NCI-H1694 (cell line): ENCODE measurements around the gene TRMT112.

Experiments
- DNase-seq: peaks from one replicate; lab custom pipeline; 2025; lab: John Stamatoyannopoulos, UW

The TRMT112 gene

DNA sequence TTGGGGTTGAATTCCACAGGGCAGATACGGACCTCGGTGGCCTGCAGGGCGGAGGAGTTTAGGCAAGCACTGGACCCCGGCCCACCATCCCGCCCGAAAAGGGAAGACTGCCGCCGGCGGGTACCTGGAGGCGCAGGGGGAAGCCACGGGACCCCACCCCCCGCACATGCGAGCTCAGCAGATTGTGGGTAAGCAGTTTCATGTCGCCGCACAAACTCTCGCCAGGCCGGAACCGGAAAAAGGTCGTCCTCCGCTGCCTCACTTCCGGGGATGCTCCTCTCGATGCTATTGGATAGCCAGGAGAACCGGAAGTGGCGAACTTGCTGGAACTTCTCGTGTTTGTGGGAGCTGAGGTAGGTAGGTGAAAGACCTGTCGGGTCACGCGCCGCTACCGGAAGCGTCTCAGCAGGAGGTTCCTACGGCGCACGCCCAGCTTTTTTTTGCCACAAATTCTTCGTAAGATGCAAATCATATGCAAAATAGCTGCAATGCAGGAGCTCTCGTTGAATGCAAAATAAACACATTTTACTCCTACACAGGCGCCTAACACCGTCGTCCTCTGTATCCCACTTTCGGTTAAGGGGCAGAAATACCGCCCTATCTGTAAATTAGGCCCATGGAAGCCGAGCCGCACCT lies at the start of gene TRMT112:
Gene TRMT112, minus strand, starts transcription at position 235 of the 636 bp plus-strand sequence. Its CDS starts 33 bp downstream, at position 202.
- DNase-seq, result peak; percentile 95

DNA sequence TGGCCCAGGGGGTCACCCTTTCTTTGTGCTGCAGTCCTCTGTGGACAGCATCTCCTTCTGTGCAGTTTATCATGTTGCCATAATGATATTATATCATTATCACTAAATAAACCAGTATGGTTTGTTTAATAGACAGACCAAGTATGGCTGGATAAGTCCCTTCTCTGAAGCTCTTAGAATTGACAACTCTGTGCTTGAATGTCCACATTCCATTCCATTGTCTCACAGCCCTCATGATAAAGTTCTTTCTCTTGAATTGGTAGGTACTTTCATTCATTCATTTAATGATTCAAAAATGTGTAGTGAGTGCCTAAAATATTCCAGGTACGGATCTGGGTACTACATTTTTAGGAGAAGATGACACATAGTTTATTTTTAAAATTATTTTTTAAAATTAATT lies 49.4 kb upstream of the TRMT112 start:
- no peak for DNase-seq

DNA sequence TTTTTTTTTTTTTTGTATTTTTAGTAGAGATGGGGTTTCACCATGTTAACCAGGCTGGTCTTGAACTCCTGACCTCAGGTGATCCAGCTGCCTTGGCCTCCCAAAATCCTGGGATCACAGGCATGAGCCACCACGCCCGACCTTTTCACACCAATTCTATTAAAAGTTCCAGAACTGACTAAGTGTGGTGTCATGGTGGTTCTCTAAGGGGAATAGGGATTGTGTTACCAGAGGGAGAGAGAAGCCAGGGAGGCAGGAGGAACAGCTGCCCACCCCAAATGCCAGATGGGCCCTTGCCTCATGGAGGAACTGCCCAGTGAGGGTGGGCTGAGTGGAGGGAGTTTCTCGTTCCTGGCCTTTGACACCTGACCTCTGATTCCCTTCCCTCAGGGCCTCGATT lies 47.6 kb upstream of the TRMT112 start:
- no peak for DNase-seq

DNA sequence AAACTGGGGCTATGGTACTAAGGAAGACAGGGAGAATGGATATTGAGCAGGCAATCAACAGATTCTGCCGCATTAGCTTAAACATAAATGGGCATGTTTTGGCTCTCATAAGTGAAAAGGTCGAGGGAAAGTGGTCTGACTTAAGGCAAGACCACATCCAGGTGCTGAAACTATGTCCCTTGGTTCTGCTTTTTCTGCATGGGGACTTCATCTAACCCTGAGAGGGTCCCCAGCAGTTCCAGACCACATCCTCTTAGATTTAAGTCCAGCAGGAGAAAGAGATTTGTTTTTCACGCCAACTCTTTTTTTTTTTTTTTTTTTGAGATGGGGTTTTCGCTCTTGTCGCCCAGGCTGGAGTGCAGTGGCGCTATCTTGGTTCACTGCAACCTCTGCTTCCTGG lies 47.1 kb upstream of the TRMT112 start:
- DNase-seq, result no peak

GRCh38 chr11:64362339-64362738 lies 45.0 kb upstream of the TRMT112 start:
- DNase-seq, result no peak

DNA sequence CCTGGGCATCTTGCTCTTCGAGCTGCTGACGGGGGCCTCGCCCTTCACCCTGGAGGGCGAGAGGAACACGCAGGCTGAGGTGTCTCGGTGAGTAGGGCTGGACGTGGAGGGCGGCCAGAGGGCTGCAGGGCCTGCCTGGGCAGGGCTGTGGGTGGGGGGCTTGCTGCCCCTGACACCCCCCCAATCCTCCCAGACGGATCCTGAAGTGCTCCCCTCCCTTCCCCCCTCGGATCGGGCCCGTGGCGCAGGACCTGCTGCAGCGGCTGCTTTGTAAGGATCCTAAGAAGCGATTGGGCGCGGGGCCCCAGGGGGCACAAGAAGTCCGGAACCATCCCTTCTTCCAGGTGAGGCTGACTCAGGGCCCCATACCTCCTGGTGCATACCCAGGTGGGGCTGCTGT lies 44.3 kb upstream of the TRMT112 start:
- no peak for DNase-seq

DNA sequence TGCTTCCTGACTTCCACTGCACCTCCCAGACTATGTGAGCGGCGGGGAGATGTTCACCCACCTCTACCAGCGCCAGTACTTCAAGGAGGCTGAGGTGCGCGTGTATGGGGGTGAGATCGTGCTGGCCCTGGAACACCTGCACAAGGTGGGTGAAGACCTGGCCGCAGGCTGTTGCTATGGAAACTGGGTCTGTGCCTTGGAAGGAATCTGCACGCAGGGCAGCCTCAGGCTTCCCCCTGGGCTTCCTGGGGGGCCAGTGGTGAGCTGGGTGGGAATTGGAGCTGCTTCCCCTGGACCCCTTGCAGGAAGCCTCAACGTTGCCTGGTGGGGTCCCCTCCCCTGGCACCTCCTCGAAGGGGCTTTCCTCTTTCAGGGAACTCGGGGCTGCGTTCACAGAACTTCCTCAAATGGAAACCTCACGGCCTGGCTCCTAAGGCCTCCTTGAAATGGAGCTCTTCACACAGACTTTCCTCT lies 43.1 kb upstream of the TRMT112 start:
- DNase-seq, result no peak

DNA sequence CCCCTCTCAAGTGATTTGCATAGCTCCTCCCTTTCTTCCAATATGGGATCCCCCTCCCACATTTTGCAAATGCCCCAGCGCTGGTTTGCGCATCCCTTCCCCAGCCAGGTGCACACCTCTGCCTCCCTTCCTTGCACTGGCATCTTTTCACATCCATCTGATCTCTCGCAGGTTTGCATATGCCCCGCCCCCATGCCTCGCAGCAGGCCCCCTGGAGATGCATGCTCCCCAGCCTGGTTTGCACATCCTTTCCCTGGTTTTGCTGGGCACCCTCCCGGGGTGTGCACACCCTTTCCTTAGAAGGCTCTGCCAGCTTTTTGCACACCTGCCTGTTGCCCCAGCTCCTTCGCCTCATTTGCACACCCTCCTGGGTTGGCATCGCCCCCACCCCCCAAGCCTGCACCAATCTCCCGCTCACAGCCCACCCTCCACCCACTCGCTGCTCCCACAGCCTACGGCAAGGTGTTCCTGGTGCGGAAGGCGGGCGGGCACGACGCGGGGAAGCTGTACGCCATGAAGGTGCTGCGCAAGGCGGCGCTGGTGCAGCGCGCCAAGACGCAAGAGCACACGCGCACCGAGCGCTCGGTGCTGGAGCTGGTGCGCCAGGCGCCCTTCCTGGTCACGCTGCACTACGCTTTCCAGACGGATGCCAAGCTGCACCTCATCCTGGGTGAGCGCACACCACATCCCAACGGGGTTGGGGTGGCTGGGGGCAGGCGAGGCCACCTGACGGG lies 42.5 kb upstream of the TRMT112 start:
- DNase-seq, result no peak

DNA sequence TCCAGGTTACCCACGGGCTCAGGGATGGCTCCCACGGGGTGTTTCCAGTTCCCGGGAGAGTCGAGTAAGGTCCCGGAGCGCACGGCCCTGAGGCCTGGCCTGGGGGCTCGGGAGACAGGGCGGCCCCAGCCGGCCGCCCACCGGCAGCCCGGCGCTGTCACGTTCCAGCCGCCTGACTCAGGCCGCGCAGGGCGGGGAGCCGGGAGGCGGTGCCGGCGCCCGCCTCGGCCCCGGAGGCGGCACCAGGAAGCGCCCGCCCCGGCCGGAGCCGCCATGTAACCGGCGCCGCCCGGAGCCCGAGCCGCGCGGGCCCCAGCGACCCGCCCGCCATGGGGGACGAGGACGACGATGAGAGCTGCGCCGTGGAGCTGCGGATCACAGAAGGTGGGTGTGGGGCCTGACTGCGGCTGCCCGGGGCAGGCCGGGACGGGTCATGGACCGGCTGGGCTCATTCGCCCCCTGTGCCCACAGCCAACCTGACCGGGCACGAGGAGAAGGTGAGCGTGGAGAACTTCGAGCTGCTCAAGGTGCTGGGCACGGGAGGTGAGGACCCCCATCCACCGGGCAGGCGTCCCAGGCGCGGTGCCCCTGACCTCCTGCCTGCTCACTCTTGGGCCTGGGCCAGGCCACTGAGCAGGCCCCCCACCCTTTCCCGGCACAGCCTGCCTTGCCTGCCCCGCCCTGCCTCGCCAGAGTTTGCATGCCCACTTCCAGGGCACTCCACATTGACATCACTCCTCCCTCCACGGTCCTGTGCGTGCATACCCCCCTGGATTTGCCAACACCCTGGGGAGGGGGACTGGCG lies 41.8 kb upstream of the TRMT112 start, which contains the start of gene RPS6KA4:
Gene RPS6KA4, plus strand, starts transcription at position 256 of the 805 bp plus-strand sequence. Its CDS starts 74 bp downstream, at position 330.
- DNase-seq, result no peak

DNA sequence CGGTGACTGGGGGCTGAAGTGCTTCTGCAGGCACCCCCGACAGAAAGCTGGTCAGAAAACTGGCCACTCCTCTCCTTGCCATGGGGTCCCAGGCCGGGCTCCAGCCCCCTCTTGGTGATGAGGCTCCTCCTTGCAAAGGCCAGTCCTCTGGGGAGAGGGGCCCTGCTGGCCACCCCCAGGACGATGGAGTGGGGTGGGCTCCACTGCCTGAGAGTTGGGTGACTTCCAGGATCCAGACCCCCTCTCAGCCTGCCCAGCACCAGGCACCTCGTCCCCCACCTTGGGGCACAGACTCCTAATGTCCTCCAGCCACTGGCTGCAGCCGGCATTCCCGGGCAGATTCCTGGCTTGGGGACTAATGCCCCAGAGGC lies 41.2 kb upstream of the TRMT112 start:
- no peak for DNase-seq

DNA sequence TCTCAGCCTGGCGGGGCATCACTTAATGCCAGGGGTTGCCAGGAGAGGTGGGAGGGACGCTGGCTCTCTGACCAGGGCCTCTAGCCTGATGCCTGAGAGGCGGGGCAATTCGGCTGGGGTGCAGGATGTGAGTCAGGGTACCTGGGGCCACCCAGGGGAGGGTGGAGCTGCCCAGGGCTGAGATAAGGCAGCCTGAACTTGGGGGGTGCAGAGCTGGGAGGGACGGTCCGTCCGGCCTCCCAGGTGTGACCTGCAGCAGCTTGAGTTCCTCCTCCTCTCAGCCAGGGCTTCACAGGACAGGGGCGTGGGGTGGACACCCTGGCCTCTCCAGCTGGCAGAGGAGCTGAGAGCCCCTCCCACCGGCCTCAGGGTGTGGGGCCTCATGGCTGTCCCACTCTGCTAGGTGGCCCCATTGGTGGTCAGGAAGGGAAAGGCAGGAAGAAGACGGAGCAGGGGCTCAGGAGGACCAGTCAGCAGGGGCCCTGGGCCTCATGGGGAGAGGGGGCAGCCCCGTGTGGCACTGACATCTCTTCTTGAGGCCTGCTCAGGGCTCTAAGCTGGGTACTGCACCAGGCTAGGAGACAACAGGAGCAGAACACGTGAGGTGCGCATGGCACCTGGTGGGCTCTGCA lies 40.7 kb upstream of the TRMT112 start:
- DNase-seq, result no peak

- no peak for DNase-seq
Observed at GRCh38 chr11:64357446-64357845, 40.1 kb upstream of the TRMT112 start.

GRCh38 chr11:64356498-64357411 lies 39.4 kb upstream of the TRMT112 start:
- DNase-seq, result peak; percentile 33

GRCh38 chr11:64355078-64355940 lies 38.0 kb upstream of the TRMT112 start:
- peak; percentile 30 for DNase-seq

DNA sequence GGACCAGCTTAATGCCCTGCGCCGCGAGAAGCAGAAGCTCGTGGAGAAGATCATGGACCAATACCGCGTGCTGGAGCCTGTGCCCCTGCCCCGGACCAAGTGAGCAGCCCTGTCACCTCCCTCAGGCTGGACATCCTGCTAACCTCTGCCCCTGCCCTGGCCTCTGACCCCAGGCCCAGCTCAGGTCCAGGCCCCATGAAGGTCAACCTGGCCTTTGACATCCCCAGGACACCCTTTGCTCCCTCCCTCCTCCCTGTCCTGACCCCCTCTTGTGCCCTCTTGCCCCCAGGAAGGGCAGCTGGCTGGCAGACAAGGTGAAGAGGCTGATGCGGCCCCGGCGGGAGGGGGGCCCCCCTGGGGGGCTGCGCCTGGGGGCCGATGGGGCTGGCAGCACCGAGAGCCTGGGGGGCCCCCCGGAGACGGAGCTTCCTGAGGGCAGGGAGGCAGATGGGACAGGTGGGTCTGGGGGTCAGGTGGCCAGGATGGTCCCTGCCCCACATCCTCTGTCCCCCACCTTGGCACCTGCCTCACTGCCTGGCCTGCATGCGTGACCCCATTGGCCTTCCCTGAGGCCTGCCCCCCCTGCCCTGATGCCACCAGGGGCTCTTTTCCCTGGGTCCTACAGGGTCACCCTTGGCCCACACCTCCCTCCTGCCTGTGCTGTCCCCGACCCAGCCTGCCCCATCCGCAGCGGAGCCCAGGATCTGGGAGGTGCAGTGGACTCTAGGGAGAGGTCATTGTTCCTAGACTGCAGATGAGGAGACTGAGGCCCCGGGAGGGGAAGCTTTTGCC lies 36.6 kb upstream of the TRMT112 start:
- DNase-seq, result no peak

- DNase-seq, result no peak
Observed at GRCh38 chr11:64352995-64353714, 35.8 kb upstream of the TRMT112 start.

GRCh38 chr11:64352099-64352994 lies 35.0 kb upstream of the TRMT112 start:
- DNase-seq, result no peak
